IMR-90 (cell line): Measurements from ENCODE around the gene ARHGEF16. TPM values are rescaled to one million over a fixed set of nuclear protein-coding genes. Genes with fewer than 3 reads are reported as not detected.

ENCODE experiments used
- ATAC-seq: fragments of 200-7000 bp; cut with Tn5 transposase; 2 replicates; pipeline ENCODE4 v1.9.1; 2020; ENCODE audit warnings: low read depth, mild to moderate bottlenecking, moderate library complexity
- BruUV-seq: library from RNA; stranded (reverse); fragments of 400-500 nt; replicated peaks from 2 replicates; lab custom pipeline; 2021; lab: Mats Ljungman, UMichigan
- CTCF ChIA-PET: fragments of 300-600 bp; formaldehyde crosslinking; extraction: SDS; loops from one replicate; lab custom pipeline; 2021; ENCODE audit warnings: antibody characterized with exemption; lab: Yijun Ruan, JAX
- POLR2A ChIA-PET: fragments of 300-600 bp; sonication (Branson Sonifier 250); formaldehyde crosslinking; loops from one replicate; lab custom pipeline; 2022; ENCODE audit warnings: antibody characterized with exemption; ENCODE audit not compliant: unreplicated experiment; lab: Charles Lee
- DNase-seq: peaks from one replicate; pipeline ENCODE4 v3.0.0; 2013
- H2AFZ ChIP-seq: replicated peaks from 2 replicates; pipeline ENCODE3; 2013; ENCODE audit warnings: low read length, mild to moderate bottlenecking; ENCODE audit not compliant: poor library complexity
- H2AK5ac ChIP-seq: 2 replicates; pipeline ENCODE4 v1.6.1; 2013; ENCODE audit warnings: low read depth, low read length, inconsistent platforms
- H2AK9ac ChIP-seq: replicated peaks from 2 replicates; pipeline ENCODE3; 2013; ENCODE audit warnings: mild to moderate bottlenecking, low read depth, low read length, moderate library complexity; ENCODE audit not compliant: poor library complexity
- H2BK120ac ChIP-seq: 2 replicates; pipeline ENCODE4 v1.6.1; 2013; ENCODE audit warnings: low read depth, low read length, inconsistent platforms
- H2BK15ac ChIP-seq: 3 replicates; pipeline ENCODE4 v1.6.1; 2013; ENCODE audit warnings: low read depth, low read length, inconsistent platforms
- H2BK20ac ChIP-seq: 2 replicates; pipeline ENCODE4 v1.6.1; 2013; ENCODE audit warnings: low read depth, mild to moderate bottlenecking, inconsistent platforms, low read length, moderate library complexity
- H2BK5ac ChIP-seq: 2 replicates; pipeline ENCODE4 v1.6.1; 2013; ENCODE audit warnings: mild to moderate bottlenecking, low read depth, low read length, inconsistent platforms; ENCODE audit not compliant: poor library complexity, severe bottlenecking
- H3K14ac ChIP-seq: replicated peaks from 2 replicates; pipeline ENCODE4 v1.6.1; 2013; ENCODE audit warnings: low read depth, low read length, inconsistent platforms
- H3K18ac ChIP-seq: 2 replicates; pipeline ENCODE4 v1.6.1; 2013; ENCODE audit warnings: low read depth, low read length, control low read depth
- H3K23ac ChIP-seq: 2 replicates; pipeline ENCODE4 v1.6.1; 2013; ENCODE audit warnings: low read depth, low read length, inconsistent platforms
- H3K27ac ChIP-seq: 2 replicates; pipeline ENCODE4 v1.5.1; 2013; ENCODE audit warnings: mild to moderate bottlenecking, control low read depth, low read length; ENCODE audit not compliant: insufficient read depth
- H3K27me3 ChIP-seq: 2 replicates; pipeline ENCODE4 v1.6.1; 2013; ENCODE audit warnings: low read length; ENCODE audit not compliant: control insufficient read depth, insufficient read depth
- H3K36me3 ChIP-seq: 2 replicates; pipeline ENCODE4 v1.6.1; 2013; ENCODE audit warnings: low read length, mixed read lengths; ENCODE audit not compliant: control insufficient read depth, insufficient read depth
- H3K4ac ChIP-seq: 2 replicates; pipeline ENCODE4 v1.6.1; 2013; ENCODE audit warnings: low read depth, low read length, inconsistent platforms
- H3K4me1 ChIP-seq: 2 replicates; pipeline ENCODE4 v1.6.1; 2013; ENCODE audit warnings: low read length, mixed read lengths; ENCODE audit not compliant: control insufficient read depth, insufficient read depth
- H3K4me2 ChIP-seq: 2 replicates; pipeline ENCODE4 v1.6.1; 2013; ENCODE audit warnings: low read depth, mild to moderate bottlenecking, control low read depth, low read length, moderate library complexity
- H3K4me3 ChIP-seq: 2 replicates; pipeline ENCODE4 v1.5.1; 2013; ENCODE audit warnings: low read depth, mild to moderate bottlenecking, control low read depth, low read length, moderate library complexity; ENCODE audit not compliant: insufficient read depth
- H3K56ac ChIP-seq: 2 replicates; pipeline ENCODE4 v1.6.1; 2013; ENCODE audit warnings: low read length, inconsistent platforms; ENCODE audit not compliant: insufficient read depth; ENCODE audit errors: extremely low read depth
- H3K79me1 ChIP-seq, 2 experiments: 2 replicates each; pipeline ENCODE4 v1.6.1; 2013; ENCODE audit warnings: low read length in 2 of 2, inconsistent platforms in 1 of 2, low read depth in 1 of 2
- H3K9ac ChIP-seq: 2 replicates; pipeline ENCODE4 v1.6.1; 2013; ENCODE audit warnings: low read depth, low read length, control low read depth
- H3K9me1 ChIP-seq: 2 replicates; pipeline ENCODE4 v1.6.1; 2013; ENCODE audit warnings: low read length, inconsistent platforms; ENCODE audit not compliant: insufficient read depth
- H3K9me3 ChIP-seq: 2 replicates; pipeline ENCODE4 v1.6.1; 2013; ENCODE audit warnings: low read length; ENCODE audit not compliant: control insufficient read depth, insufficient read depth
- H4K20me1 ChIP-seq: 2 replicates; pipeline ENCODE4 v1.6.1; 2013; ENCODE audit warnings: low read length, inconsistent platforms; ENCODE audit not compliant: insufficient read depth
- H4K5ac ChIP-seq: 2 replicates; pipeline ENCODE4 v1.6.1; 2013; ENCODE audit warnings: mild to moderate bottlenecking, low read depth, low read length, control low read depth
- H4K8ac ChIP-seq, 2 experiments: 2 replicates each; pipeline ENCODE4 v1.6.1; 2013; ENCODE audit warnings: low read depth in 2 of 2, low read length in 2 of 2, control low read depth in 1 of 2, inconsistent platforms in 1 of 2
- H4K91ac ChIP-seq: 2 replicates; pipeline ENCODE4 v1.6.1; 2013; ENCODE audit warnings: low read depth, low read length, inconsistent platforms; ENCODE audit not compliant: insufficient read depth
- CEBPB ChIP-seq: IDR thresholded peaks from 2 replicates; pipeline ENCODE4 v1.6.1; 2012; ENCODE audit warnings: low read depth, low read length, improper control_type of control experiment
- FOS ChIP-seq: fragments of 150-350 bp; IDR thresholded peaks from 2 replicates; pipeline ENCODE4 v1.6.1; 2016; ENCODE audit warnings: low read depth, low read length
- MXI1 ChIP-seq: IDR thresholded peaks from 2 replicates; pipeline ENCODE4 v1.6.1; 2012; ENCODE audit warnings: low read depth, mild to moderate bottlenecking, low read length, moderate library complexity, borderline replicate concordance
- POLR2A ChIP-seq: IDR thresholded peaks from 2 replicates; pipeline ENCODE4 v1.6.1; 2012; ENCODE audit warnings: mild to moderate bottlenecking, low read depth, low read length
- RAD21 ChIP-seq: IDR thresholded peaks from 2 replicates; pipeline ENCODE4 v1.6.1; 2012; ENCODE audit warnings: low read length, improper control_type of control experiment
- RCOR1 ChIP-seq: IDR thresholded peaks from 2 replicates; pipeline ENCODE4 v1.6.1; 2012; ENCODE audit warnings: mild to moderate bottlenecking, low read length, improper control_type of control experiment; ENCODE audit not compliant: insufficient replicate concordance
- SMC3 ChIP-seq: fragments of 150-350 bp; IDR thresholded peaks from 2 replicates; pipeline ENCODE4 v1.6.1; 2016; ENCODE audit warnings: low read depth, mild to moderate bottlenecking, antibody characterized with exemption, low read length, moderate library complexity
- WGBS, 2 experiments: methylation state at CpG; one replicate each; pipeline versions ENCODE4 v1.1.5 to v1.1.7; 2013; ENCODE audit warnings: missing lambda C conversion rate in 2 of 2; ENCODE audit not compliant: insufficient read length in 1 of 2; ENCODE audit errors: extremely low coverage in 2 of 2; 5-methylcytosine and 5-hydroxymethylcytosine counted together
- dilution Hi-C: fragments of 300-500 bp; cut with HindIII; formaldehyde crosslinking; loops from one replicate; pipeline ENCODE4 v1.14.3; 2018; ENCODE audit warnings: low sequenced_read_pairs; ENCODE audit not compliant: unreplicated experiment
- in situ Hi-C: fragments of 300-500 bp; cut with MboI; formaldehyde crosslinking; loops from 3 replicates; pipeline ENCODE4 v1.14.3; 2019; ENCODE audit warnings: low sequenced_read_pairs, inconsistent platforms, mixed read lengths
- intact Hi-C: fragments of 100-400 bp; cut with micrococcal nuclease; formaldehyde crosslinking; loops from 2 replicates; pipeline ENCODE4 v1.10.0; 2022
- polyA plus RNA-seq, 3 experiments: library from polyadenylated mRNA; depleted of rRNA; stranded (reverse); fragments of >200 nt; gene quantifications; 2 replicates each; pipeline ENCODE4 v1.2.3, GENCODE V29; 2012; ENCODE audit warnings: low replicate concordance in 1 of 3
- total RNA-seq: library from RNA; depleted of rRNA; stranded (reverse); fragments of >200 nt; gene quantifications from 2 replicates; pipeline ENCODE4 v1.2.3, GENCODE V29; 2012
- TF ChIP-seq, protein P1 (sequence below): fragments of 150-350 bp; IDR thresholded peaks from 2 replicates; pipeline ENCODE4 v1.6.1; 2017; ENCODE audit warnings: mild to moderate bottlenecking, antibody characterized with exemption, low read length, low read depth
- TF ChIP-seq, protein P2 (sequence below): conservative IDR thresholded peaks from 2 replicates; pipeline ENCODE4 v1.5.1; 2012; ENCODE audit warnings: mild to moderate bottlenecking, low read depth, low read length, improper control_type of control experiment

ARHGEF16 gene
- total and polyA plus RNA-seq, 2 of the 4 experiments (the other 2 are of a cell fraction), result 0.18 to 0.39 TPM

DNA sequence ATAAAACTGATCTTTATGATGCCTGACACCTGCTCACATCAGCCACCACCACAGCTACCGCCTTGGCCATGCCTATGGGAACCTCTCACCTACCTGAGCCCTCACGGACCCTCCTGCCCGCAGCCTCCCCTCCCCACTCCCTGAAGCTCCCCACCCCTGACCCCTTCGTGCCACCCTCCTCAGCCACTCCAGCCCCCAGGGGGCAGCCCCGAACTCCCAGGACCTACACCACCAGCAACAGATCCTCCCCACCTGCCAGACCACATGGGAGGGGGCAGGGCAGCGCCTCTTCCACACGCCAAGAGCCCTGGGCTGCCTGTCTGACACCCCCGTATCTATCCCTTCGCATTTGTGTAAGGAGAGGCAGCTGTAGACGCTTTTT lies 14.2 kb upstream of the ARHGEF16 start:
- CTCF ChIA-PET, result no interaction called here
- ATAC-seq, result no peak
- Histone ChIP-seq H3K23ac (no peak overlapping the region), H3K27ac (no peak overlapping the region), H3K36me3 (no peaks in the 10 kb centered on the region), H3K18ac (no peak overlapping the region), H3K79me1 (no peaks in the 10 kb centered on the region), H3K14ac (no peak overlapping the region), H3K9me1 (no peaks in the 10 kb centered on the region), H3K4me3 (no peak overlapping the region), H3K4me2 (no peak overlapping the region), H3K4ac (no peak overlapping the region), H2BK15ac (no peak overlapping the region), H2BK5ac (no peak overlapping the region), H4K5ac (no peak overlapping the region), H2AFZ (no peak overlapping the region), H2AK9ac (no peak overlapping the region), H2AK5ac (no peak overlapping the region), H4K20me1 (no peaks in the 10 kb centered on the region), H3K9ac (no peak overlapping the region), H4K8ac (no peak overlapping the region), H2BK20ac (no peak overlapping the region), H3K56ac (no peak overlapping the region), H3K9me3 (0 out of 2 replicates have a peak, but pooled peaks cover 2% of the 10 kb centered on the region), H4K91ac (no peak overlapping the region), H3K27me3 (peaks cover 34% of the 10 kb centered on the region), H3K4me1 (no peaks in the 10 kb centered on the region), H2BK120ac (no peak overlapping the region)
- dilution Hi-C loops, result no loop called here
- in situ Hi-C loops, result no loop called here
- intact Hi-C loops, result no loop called here
- POLR2A ChIA-PET, result no interaction called here
- TF ChIP-seq, protein P1, sequence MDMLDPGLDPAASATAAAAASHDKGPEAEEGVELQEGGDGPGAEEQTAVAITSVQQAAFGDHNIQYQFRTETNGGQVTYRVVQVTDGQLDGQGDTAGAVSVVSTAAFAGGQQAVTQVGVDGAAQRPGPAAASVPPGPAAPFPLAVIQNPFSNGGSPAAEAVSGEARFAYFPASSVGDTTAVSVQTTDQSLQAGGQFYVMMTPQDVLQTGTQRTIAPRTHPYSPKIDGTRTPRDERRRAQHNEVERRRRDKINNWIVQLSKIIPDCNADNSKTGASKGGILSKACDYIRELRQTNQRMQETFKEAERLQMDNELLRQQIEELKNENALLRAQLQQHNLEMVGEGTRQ, result no peak
- no peak for TF ChIP-seq SMC3
- TF ChIP-seq MXI1, result no peak
- TF ChIP-seq POLR2A, result no peak
- TF ChIP-seq FOS, result no peak
- TF ChIP-seq, protein P2, sequence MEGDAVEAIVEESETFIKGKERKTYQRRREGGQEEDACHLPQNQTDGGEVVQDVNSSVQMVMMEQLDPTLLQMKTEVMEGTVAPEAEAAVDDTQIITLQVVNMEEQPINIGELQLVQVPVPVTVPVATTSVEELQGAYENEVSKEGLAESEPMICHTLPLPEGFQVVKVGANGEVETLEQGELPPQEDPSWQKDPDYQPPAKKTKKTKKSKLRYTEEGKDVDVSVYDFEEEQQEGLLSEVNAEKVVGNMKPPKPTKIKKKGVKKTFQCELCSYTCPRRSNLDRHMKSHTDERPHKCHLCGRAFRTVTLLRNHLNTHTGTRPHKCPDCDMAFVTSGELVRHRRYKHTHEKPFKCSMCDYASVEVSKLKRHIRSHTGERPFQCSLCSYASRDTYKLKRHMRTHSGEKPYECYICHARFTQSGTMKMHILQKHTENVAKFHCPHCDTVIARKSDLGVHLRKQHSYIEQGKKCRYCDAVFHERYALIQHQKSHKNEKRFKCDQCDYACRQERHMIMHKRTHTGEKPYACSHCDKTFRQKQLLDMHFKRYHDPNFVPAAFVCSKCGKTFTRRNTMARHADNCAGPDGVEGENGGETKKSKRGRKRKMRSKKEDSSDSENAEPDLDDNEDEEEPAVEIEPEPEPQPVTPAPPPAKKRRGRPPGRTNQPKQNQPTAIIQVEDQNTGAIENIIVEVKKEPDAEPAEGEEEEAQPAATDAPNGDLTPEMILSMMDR, result no peak
- no peak for TF ChIP-seq RCOR1
- TF ChIP-seq RAD21, result no peak
- TF ChIP-seq CEBPB, result no peak
- BruUV-seq, result no TSS peak
- no peak for DNase-seq
- WGBS, 2 experiments, result 20% methylated on average over 2 of the region's 10 CpGs; no CpG with 5 or more reads in 1 of the 2 experiments
